Motor neuron (in vitro differentiated cells): Measurements from ENCODE around the gene TRPM4. TPM values are rescaled to one million over a fixed set of nuclear protein-coding genes. Genes with fewer than 3 reads are reported as not detected.

Source experiments
- ATAC-seq, 8 experiments: fragments of 200-7000 bp; cut with Tn5 transposase; replicated peaks in 6 of 8; 2 replicates each; pipeline ENCODE4 v1.8.0; 2021; ENCODE audit warnings: mild to moderate bottlenecking in 8 of 8, moderate library complexity in 8 of 8
- H3K27ac ChIP-seq, 2 donors: fragments of 250-450 bp; sonication (Bioruptor Pico); 2 replicates each; pipeline ENCODE4 v1.9.0; 2021; ENCODE audit warnings: antibody characterized with exemption in 2 of 2, mild to moderate bottlenecking in 2 of 2, moderate library complexity in 1 of 2
- H3K4me1 ChIP-seq, 2 donors: fragments of 250-450 bp; sonication (Bioruptor Pico); replicated peaks in 1 of 2; 2 replicates each; pipeline ENCODE4 v1.6.1; 2021; ENCODE audit warnings: antibody characterized with exemption in 2 of 2, mild to moderate bottlenecking in 2 of 2, moderate library complexity in 1 of 2
- H3K4me3 ChIP-seq, 5 donors: fragments of 250-450 bp; sonication (Bioruptor Pico); 2 replicates each; pipeline ENCODE4 v1.9.0; 2021; ENCODE audit warnings: antibody characterized with exemption in 5 of 5, mild to moderate bottlenecking in 5 of 5, moderate library complexity in 4 of 5
- WGBS, 10 experiments: fragments of 450-650 bp; shearing (Covaris generic); methylation state at CpG; one replicate each; pipeline ENCODE4 v1.0.0; 2022; 5-methylcytosine and 5-hydroxymethylcytosine counted together
- in situ Hi-C, 9 experiments: fragments of 400-800 bp; cut with MboI; loops; one replicate each; pipeline ENCODE4 v1.15.0; 2021; ENCODE audit warnings: low sequenced_read_pairs in 9 of 9, low pct_unique_long_range_greater_than_20kb in 2 of 9; ENCODE audit not compliant: unreplicated experiment in 9 of 9
- total RNA-seq, 8 experiments: library from RNA; unstranded; fragments of 300-600 nt; gene quantifications; 2 replicates each; pipeline versions ENCODE4 v1.2.3 to v1.2.4, GENCODE V29; 2022

The TRPM4 gene
- 10 to 100 TPM in 7 of 8 experiments, 1 to 10 TPM in 1; 7.0 to 46.8 (median 16.4) TPM for total RNA-seq

GRCh38 chr19:49157445-49158224, at the start of gene TRPM4:
Gene TRPM4, plus strand, starts transcription at chr19:49157792. Its CDS starts 75 bp downstream, at chr19:49157867.
- Histone ChIP-seq H3K27ac (peak within 1 kb of the TSS; percentile 51 to 55), H3K4me3 (peak within 1 kb of the TSS; percentile 77 to 96 (median 82)), H3K4me1 (peaks cover 29 to 37% of the 10 kb centered on the region in 2 donors)
- 0 to 7% methylated on average over 2 to 3 of the region's 41 CpGs; no CpG with 5 or more reads in 8 of the 10 experiments for WGBS, 10 experiments
- in situ Hi-C loops, result no loop called here
- ATAC-seq, result peak; percentile 79 to 96 (median 87)

GRCh38 chr19:49109051-49109450, 48.5 kb upstream of the TRPM4 start:
- WGBS, 10 experiments, result 65 to 100% (median 91%) methylated on average over 1 to 4 of the region's 5 CpGs; no CpG with 5 or more reads in 3 of the 10 experiments
- H3K27ac ChIP-seq, result no peak overlapping the region
- in situ Hi-C loops, result no loop called here
- H3K4me3 ChIP-seq, result no peak overlapping the region
- H3K4me1 ChIP-seq, result peaks cover 21 to 25% of the 10 kb centered on the region in 2 donors
- ATAC-seq, result no peak

GRCh38 chr19:49109569-49110233, 47.9 kb upstream of the TRPM4 start:
- peaks cover 14 to 18% of the 10 kb centered on the region in 2 donors for H3K4me1 ChIP-seq
- H3K4me3 ChIP-seq, result no peak overlapping the region
- no peak for ATAC-seq
- in situ Hi-C loops, result no loop called here
- WGBS, 10 experiments, result 80 to 100% (median 91%) methylated on average over 1 to 6 of the region's 8 CpGs; no CpG with 5 or more reads in 1 of the 10 experiments
- H3K27ac ChIP-seq, result no peak overlapping the region

GRCh38 chr19:49110567-49110966, 47.0 kb upstream of the TRPM4 start:
- peaks cover 13 to 14% of the 10 kb centered on the region in 2 donors for H3K4me1 ChIP-seq
- no peak overlapping the region for H3K27ac ChIP-seq
- H3K4me3 ChIP-seq, result no peak overlapping the region
- in situ Hi-C loops, result no loop called here
- 0 to 79% (median 40%) methylated on average over 1 to 3 of the region's 3 CpGs; no CpG with 5 or more reads in 2 of the 10 experiments for WGBS, 10 experiments
- ATAC-seq, result no peak

GRCh38 chr19:49111218-49111998, 46.2 kb upstream of the TRPM4 start:
- Histone ChIP-seq H3K4me3 (no peak overlapping the region), H3K27ac (no peak overlapping the region), H3K4me1 (peaks cover 13 to 14% of the 10 kb centered on the region in 2 donors)
- 72 to 100% (median 83%) methylated on average over 1 to 9 of the region's 11 CpGs for whole genome bisulfite sequencing, 10 experiments
- ATAC-seq, result no peak
- in situ Hi-C loops, result no loop called here

GRCh38 chr19:49113762-49114629, 43.6 kb upstream of the TRPM4 start, which contains the start of gene LIN7B:
Gene LIN7B, plus strand, starts transcription at chr19:49114370. Its CDS starts 35 bp downstream, at chr19:49114405.
- in situ Hi-C loops, result no loop called here
- peak; percentile 40 to 69 (median 60) for ATAC-seq
- peaks cover 20 to 22% of the 10 kb centered on the region in 2 donors for H3K4me1 ChIP-seq
- H3K4me3 ChIP-seq, result peak within 1 kb of the TSS; percentile 57 to 98 (median 90)
- peak within 1 kb of the TSS; percentile 66 to 88 for H3K27ac ChIP-seq
- 0 to 17% (median 6%) methylated on average over 1 to 29 of the region's 66 CpGs; no CpG with 5 or more reads in 3 of the 10 experiments for WGBS, 10 experiments

- in situ Hi-C loops, result no loop called here
- Histone ChIP-seq H3K4me3 (peak overlapping the region; percentile 57 to 98 (median 90)), H3K27ac (peak overlapping the region; percentile 66 to 88), H3K4me1 (peaks cover 20 to 22% of the 10 kb centered on the region in 2 donors)
- peak in 5 of 8 experiments; percentile 20 to 31 (median 26) for ATAC-seq
- 0 to 100% (median 16%) methylated on average over 1 to 20 of the region's 68 CpGs; no CpG with 5 or more reads in 3 of the 10 experiments for WGBS, 10 experiments
Measured at GRCh38 chr19:49114630-49115363, 42.8 kb upstream of the TRPM4 start.

- H3K4me3 ChIP-seq, result no peak overlapping the region
- ATAC-seq, result no peak
- H3K4me1 ChIP-seq, result peaks cover 20 to 22% of the 10 kb centered on the region in 2 donors
- in situ Hi-C loops, result no loop called here
- H3K27ac ChIP-seq, result no peak overlapping the region
- 63 to 100% (median 85%) methylated on average over 1 of the region's 1 CpG; no CpG with 5 or more reads in 6 of the 10 experiments for WGBS, 10 experiments
Measured at GRCh38 chr19:49116544-49116943, 41.0 kb upstream of the TRPM4 start.

GRCh38 chr19:49117677-49118564, 39.7 kb upstream of the TRPM4 start:
- peaks cover 20 to 22% of the 10 kb centered on the region in 2 donors for H3K4me1 ChIP-seq
- peak overlapping the region; percentile 95 to 97 for H3K27ac ChIP-seq
- in situ Hi-C loops, result no loop called here
- H3K4me3 ChIP-seq, result peak overlapping the region; percentile 42 to 72 (median 58)
- 20 to 87% (median 67%) methylated on average over 1 to 11 of the region's 26 CpGs; no CpG with 5 or more reads in 3 of the 10 experiments for WGBS, 10 experiments
- no peak for ATAC-seq

GRCh38 chr19:49118565-49119410, 38.8 kb upstream of the TRPM4 start, which contains the start of gene C19orf73:
Gene C19orf73, minus strand, starts transcription at chr19:49119143. Its CDS starts 121 bp downstream, at chr19:49119022.
- ATAC-seq, result peak; percentile 70 to 80 (median 74)
- in situ Hi-C loops, result no loop called here
- Histone ChIP-seq H3K27ac (peak within 1 kb of the TSS; percentile 95 to 97), H3K4me1 (peaks cover 12 to 15% of the 10 kb centered on the region in 2 donors), H3K4me3 (peak within 1 kb of the TSS; percentile 42 to 72 (median 58))
- 0 to 18% (median 8%) methylated on average over 4 to 16 of the region's 85 CpGs; no CpG with 5 or more reads in 5 of the 10 experiments for WGBS, 10 experiments
